ENCODE measurements around the gene DGKH.

Gene DGKH

DNA sequence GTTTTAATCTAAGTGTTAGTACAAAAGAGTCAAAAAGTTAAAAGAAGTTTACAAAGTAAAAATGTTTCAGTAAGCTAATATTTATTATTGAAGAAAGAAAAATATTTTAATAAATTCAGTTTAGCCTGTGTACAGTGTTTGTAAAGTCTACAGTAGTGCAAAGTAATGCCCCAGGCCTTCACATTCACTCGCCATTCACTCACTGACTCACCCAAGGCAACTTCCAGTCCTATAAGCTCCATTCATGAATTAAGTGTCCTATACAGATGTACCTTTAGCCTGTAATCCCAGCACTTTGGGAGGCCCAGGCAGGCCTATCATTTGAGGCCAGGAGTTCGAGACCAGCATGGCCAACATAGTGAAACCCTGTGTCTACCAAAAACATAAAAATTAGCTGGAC is 199.4 kb downstream of the DGKH start:
- Histone ChIP-seq H3K9ac (ENCODE audit: low read length) (no peak overlapping the region), H3F3A (ENCODE audit: insufficient read depth, low read length) (no peaks in the 10 kb centered on the region), H3K4me1 (ENCODE audit: low read length) (no peaks in the 10 kb centered on the region), H3K4me3 (ENCODE audit: low read length) (no peak overlapping the region), H4K20me1 (ENCODE audit: insufficient read depth, low read length) (no peaks in the 10 kb centered on the region), H3K27me3 (replicated peaks; ENCODE audit: insufficient read depth, low read length) (no peaks in the 10 kb centered on the region), H3K9me2 (replicated peaks; ENCODE audit: insufficient read depth, low read length) (no peaks in the 10 kb centered on the region), H3K4me2 (ENCODE audit: low read depth, low read length) (no peak overlapping the region), H3K9me3 (replicated peaks; ENCODE audit: insufficient read depth, low read length) (no peaks in the 10 kb centered on the region), H2AFZ (ENCODE audit: low read length) (no peak overlapping the region), H3K79me2 (ENCODE audit: low read length) (no peaks in the 10 kb centered on the region), H3K36me3 (replicated peaks; ENCODE audit: insufficient read depth, low read length) (no peaks in the 10 kb centered on the region), H3K27ac (ENCODE audit: low read length) (no peak overlapping the region)
- no peak for DNase-seq
- TF ChIP-seq EZH2 (optimal IDR thresholded peaks at IDR 0.05; ENCODE audit: low read depth, low read length) (no peak), EZH2phosphoT487 (IDR thresholded peaks at IDR 0.05; ENCODE audit: low read length) (no peak)
- TF ChIP-seq, protein P1, sequence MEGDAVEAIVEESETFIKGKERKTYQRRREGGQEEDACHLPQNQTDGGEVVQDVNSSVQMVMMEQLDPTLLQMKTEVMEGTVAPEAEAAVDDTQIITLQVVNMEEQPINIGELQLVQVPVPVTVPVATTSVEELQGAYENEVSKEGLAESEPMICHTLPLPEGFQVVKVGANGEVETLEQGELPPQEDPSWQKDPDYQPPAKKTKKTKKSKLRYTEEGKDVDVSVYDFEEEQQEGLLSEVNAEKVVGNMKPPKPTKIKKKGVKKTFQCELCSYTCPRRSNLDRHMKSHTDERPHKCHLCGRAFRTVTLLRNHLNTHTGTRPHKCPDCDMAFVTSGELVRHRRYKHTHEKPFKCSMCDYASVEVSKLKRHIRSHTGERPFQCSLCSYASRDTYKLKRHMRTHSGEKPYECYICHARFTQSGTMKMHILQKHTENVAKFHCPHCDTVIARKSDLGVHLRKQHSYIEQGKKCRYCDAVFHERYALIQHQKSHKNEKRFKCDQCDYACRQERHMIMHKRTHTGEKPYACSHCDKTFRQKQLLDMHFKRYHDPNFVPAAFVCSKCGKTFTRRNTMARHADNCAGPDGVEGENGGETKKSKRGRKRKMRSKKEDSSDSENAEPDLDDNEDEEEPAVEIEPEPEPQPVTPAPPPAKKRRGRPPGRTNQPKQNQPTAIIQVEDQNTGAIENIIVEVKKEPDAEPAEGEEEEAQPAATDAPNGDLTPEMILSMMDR (IDR thresholded peaks at IDR 0.05; ENCODE audit: low read length) = no peak

GRCh38 chr13:42255886-42256285 is 207.4 kb downstream of the DGKH start:
- no peaks in the 10 kb centered on the region for H3F3A ChIP-seq (ENCODE audit: insufficient read depth, low read length)
- TF ChIP-seq EZH2phosphoT487 (IDR thresholded peaks at IDR 0.05; ENCODE audit: low read length) (no peak), EZH2 (optimal IDR thresholded peaks at IDR 0.05; ENCODE audit: low read depth, low read length) (no peak)
- TF ChIP-seq, protein P1 (IDR thresholded peaks at IDR 0.05; ENCODE audit: low read length) = no peak
- no peak overlapping the region for H3K9ac ChIP-seq (ENCODE audit: low read length)
- H3K36me3 ChIP-seq (replicated peaks; ENCODE audit: insufficient read depth, low read length) = no peaks in the 10 kb centered on the region
- H3K9me3 ChIP-seq (replicated peaks; ENCODE audit: insufficient read depth, low read length) = no peaks in the 10 kb centered on the region
- no peaks in the 10 kb centered on the region for H3K79me2 ChIP-seq (ENCODE audit: low read length)
- H3K27ac ChIP-seq (ENCODE audit: low read length) = no peak overlapping the region
- H3K4me2 ChIP-seq (ENCODE audit: low read depth, low read length) = no peak overlapping the region
- H2AFZ ChIP-seq (ENCODE audit: low read length) = no peak overlapping the region
- no peaks in the 10 kb centered on the region for H4K20me1 ChIP-seq (ENCODE audit: insufficient read depth, low read length)
- no peak for DNase-seq
- H3K27me3 ChIP-seq (replicated peaks; ENCODE audit: insufficient read depth, low read length) = no peaks in the 10 kb centered on the region
- H3K4me1 ChIP-seq (ENCODE audit: low read length) = no peaks in the 10 kb centered on the region
- no peak overlapping the region for H3K4me3 ChIP-seq (ENCODE audit: low read length)
- H3K9me2 ChIP-seq (replicated peaks; ENCODE audit: insufficient read depth, low read length) = no peaks in the 10 kb centered on the region

DNA sequence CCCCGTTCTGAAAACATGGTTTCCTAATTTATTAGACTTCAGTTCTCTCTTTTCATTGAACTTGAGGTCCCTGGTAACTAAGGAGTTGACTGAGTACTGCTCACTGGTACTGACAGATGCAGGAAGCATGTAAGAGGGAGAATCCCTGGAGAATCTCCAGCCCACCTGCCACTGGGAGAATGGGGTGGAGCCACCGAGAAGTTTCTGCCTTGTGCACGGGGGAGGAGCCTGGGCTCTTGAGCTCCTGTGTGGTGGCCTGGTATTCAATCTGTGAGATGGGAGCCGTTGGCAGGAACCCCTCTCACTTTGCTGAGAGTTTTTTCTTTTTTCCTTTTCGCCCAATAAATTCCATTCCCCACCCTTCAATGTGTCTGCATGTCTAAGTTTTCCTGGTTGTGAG is 210.3 kb downstream of the DGKH start:
- Histone ChIP-seq H3K36me3 (replicated peaks; ENCODE audit: insufficient read depth, low read length) (no peaks in the 10 kb centered on the region), H3K4me2 (ENCODE audit: low read depth, low read length) (no peak overlapping the region), H3K9me2 (replicated peaks; ENCODE audit: insufficient read depth, low read length) (no peaks in the 10 kb centered on the region), H3K4me1 (ENCODE audit: low read length) (no peaks in the 10 kb centered on the region), H2AFZ (ENCODE audit: low read length) (no peak overlapping the region), H3K4me3 (ENCODE audit: low read length) (no peak overlapping the region), H3K9me3 (replicated peaks; ENCODE audit: insufficient read depth, low read length) (no peaks in the 10 kb centered on the region), H3K9ac (ENCODE audit: low read length) (no peak overlapping the region), H3K27me3 (replicated peaks; ENCODE audit: insufficient read depth, low read length) (no peaks in the 10 kb centered on the region), H3F3A (ENCODE audit: insufficient read depth, low read length) (no peaks in the 10 kb centered on the region), H4K20me1 (ENCODE audit: insufficient read depth, low read length) (no peaks in the 10 kb centered on the region), H3K27ac (ENCODE audit: low read length) (no peak overlapping the region), H3K79me2 (ENCODE audit: low read length) (no peaks in the 10 kb centered on the region)
- no peak for TF ChIP-seq EZH2phosphoT487 (IDR thresholded peaks at IDR 0.05; ENCODE audit: low read length)
- TF ChIP-seq EZH2 (optimal IDR thresholded peaks at IDR 0.05; ENCODE audit: low read depth, low read length) = no peak
- TF ChIP-seq, protein P1 (IDR thresholded peaks at IDR 0.05; ENCODE audit: low read length) = no peak
- no peak for DNase-seq
